Naive thymus-derived CD8-positive, alpha-beta T cell (primary cell): ENCODE measurements around the gene SYT17. TPM values are rescaled to one million over a fixed set of nuclear protein-coding genes. Genes with fewer than 3 reads are reported as not detected.

Source experiments
- ATAC-seq, 2 donors: fragments of 150-1000 bp; cut with Tn5 transposase in 1 of 2; sonication (Bioruptor Pico), chemical (Tn5 transposase) in 1 of 2; 1 replicate in 1 of 2; 2 replicates in 1 of 2; pipeline ENCODE4 v1.10.0; 2021; ENCODE audit warnings: mild to moderate bottlenecking in 2 of 2, moderate library complexity in 2 of 2
- POLR2A ChIA-PET: fragments of 350-600 bp; sonication (Branson Sonifier 250); formaldehyde crosslinking; loops from one replicate; lab custom pipeline; 2021; ENCODE audit warnings: antibody characterized with exemption; lab: Charles Lee
- DNase-seq, 10 donors: peaks; one replicate each; pipeline versions ENCODE4 v3.0.0 to v3.0.0-alpha.2; 2020 to 2022
- H3K27ac Mint-ChIP-seq, 10 donors: one replicate each; pipeline ENCODE4 v1.8.0; 2020 to 2022; ENCODE audit warnings: mild to moderate bottlenecking in 10 of 10, mixed read lengths in 10 of 10, moderate library complexity in 4 of 10, inconsistent platforms in 1 of 10
- H3K27me3 Mint-ChIP-seq, 5 donors: one replicate each; pipeline ENCODE4 v1.8.0; 2021 to 2022; ENCODE audit warnings: mixed read lengths in 5 of 5
- H3K36me3 Mint-ChIP-seq, 3 donors: one replicate each; pipeline ENCODE4 v1.8.0; 2020 to 2022; ENCODE audit warnings: mixed read lengths in 3 of 3, mild to moderate bottlenecking in 2 of 3, inconsistent platforms in 1 of 3
- H3K4me1 Mint-ChIP-seq, 4 donors: one replicate each; pipeline ENCODE4 v1.8.0; 2021 to 2022; ENCODE audit warnings: mixed read lengths in 4 of 4
- H3K4me3 Mint-ChIP-seq, 10 donors: one replicate each; pipeline ENCODE4 v1.8.0; 2020 to 2022; ENCODE audit warnings: mild to moderate bottlenecking in 10 of 10, mixed read lengths in 10 of 10, moderate library complexity in 6 of 10, inconsistent platforms in 1 of 10
- H3K9me3 Mint-ChIP-seq, 9 donors: one replicate each; pipeline ENCODE4 v1.8.0; 2020 to 2022; ENCODE audit warnings: mixed read lengths in 9 of 9, mild to moderate bottlenecking in 3 of 9, inconsistent platforms in 1 of 9, moderate library complexity in 1 of 9
- polyA plus RNA-seq, 3 donors: library from polyadenylated mRNA; unstranded; fragments of 300-500 nt; fragmentation: Illumina TruSeq; gene quantifications; one replicate each; pipeline ENCODE4 v1.2.3, GENCODE V29; 2021
- total RNA-seq, 8 experiments: library from RNA in 2 of 8; stranded (reverse) in 2 of 8; gene quantifications; one replicate each; pipeline ENCODE4 v1.2.3 and lab custom pipeline; 2021 to 2026

Gene SYT17
- total and polyA plus RNA-seq, 5 experiments from 2014 or later: 0.52 to 0.62 TPM; not detected in 3

- ATAC-seq (no peak), DNase-seq (no peak)
- H3K36me3 Mint-ChIP-seq: peaks cover 0 to 10% (median 0%) of the 10 kb centered on the region in 3 donors
- H3K4me1 Mint-ChIP-seq: no peaks in the 10 kb centered on the region
- H3K9me3 Mint-ChIP-seq: peaks cover 7 to 42% (median 15%) of the 10 kb centered on the region in 9 donors
- no peak overlapping the region for H3K27ac Mint-ChIP-seq
- H3K4me3 Mint-ChIP-seq: no peak overlapping the region
- POLR2A ChIA-PET: no interaction called here
- H3K27me3 Mint-ChIP-seq: peaks cover 0 to 4% (median 2%) of the 10 kb centered on the region in 5 donors
Measured at GRCh38 chr16:19265380-19265930, 97.4 kb downstream of the SYT17 start.

- no peak overlapping the region for H3K27ac Mint-ChIP-seq
- H3K27me3 Mint-ChIP-seq: peaks cover 0 to 6% (median 2%) of the 10 kb centered on the region in 5 donors
- no peaks in the 10 kb centered on the region for H3K4me1 Mint-ChIP-seq
- H3K4me3 Mint-ChIP-seq: no peak overlapping the region
- DNase-seq (no peak), ATAC-seq (no peak)
- peaks cover 0 to 10% (median 0%) of the 10 kb centered on the region in 3 donors for H3K36me3 Mint-ChIP-seq
- POLR2A ChIA-PET: no interaction called here
- peaks cover 7 to 42% (median 15%) of the 10 kb centered on the region in 9 donors for H3K9me3 Mint-ChIP-seq
Measured at GRCh38 chr16:19266774-19267173, 98.7 kb downstream of the SYT17 start.

- peaks cover 1 to 11% (median 6%) of the 10 kb centered on the region in 5 donors for H3K27me3 Mint-ChIP-seq
- no peak overlapping the region for H3K27ac Mint-ChIP-seq
- ATAC-seq (no peak), DNase-seq (no peak)
- no peaks in the 10 kb centered on the region for H3K4me1 Mint-ChIP-seq
- peaks cover 0 to 10% (median 0%) of the 10 kb centered on the region in 3 donors for H3K36me3 Mint-ChIP-seq
- peaks cover 7 to 32% (median 13%) of the 10 kb centered on the region in 9 donors for H3K9me3 Mint-ChIP-seq
- no peak overlapping the region for H3K4me3 Mint-ChIP-seq
- POLR2A ChIA-PET: no interaction called here
Measured at GRCh38 chr16:19269098-19269497, 101.1 kb downstream of the SYT17 start.

GRCh38 chr16:19274165-19274797 lies 106.2 kb downstream of the SYT17 start:
- H3K4me1 Mint-ChIP-seq: no peaks in the 10 kb centered on the region
- DNase-seq (no peak), ATAC-seq (no peak)
- H3K27ac Mint-ChIP-seq: no peak overlapping the region
- H3K27me3 Mint-ChIP-seq: peaks cover 2 to 11% (median 6%) of the 10 kb centered on the region in 5 donors
- no peaks in the 10 kb centered on the region for H3K36me3 Mint-ChIP-seq
- H3K9me3 Mint-ChIP-seq: peaks cover 0 to 11% (median 0%) of the 10 kb centered on the region in 9 donors
- POLR2A ChIA-PET: no interaction called here
- no peak overlapping the region for H3K4me3 Mint-ChIP-seq

- Mint-ChIP-seq H3K4me1 (no peaks in the 10 kb centered on the region), H3K4me3 (no peak overlapping the region), H3K27me3 (peaks cover 0 to 19% (median 9%) of the 10 kb centered on the region in 5 donors), H3K36me3 (no peaks in the 10 kb centered on the region), H3K9me3 (peaks cover 0 to 9% (median 0%) of the 10 kb centered on the region in 9 donors), H3K27ac (no peak overlapping the region)
- POLR2A ChIA-PET: no interaction called here
- DNase-seq: no peak
- no peak for ATAC-seq
Measured at GRCh38 chr16:19278403-19278802, 110.4 kb downstream of the SYT17 start.

GRCh38 chr16:19281246-19281645 lies 113.2 kb downstream of the SYT17 start:
- Mint-ChIP-seq H3K4me1 (no peaks in the 10 kb centered on the region), H3K36me3 (no peaks in the 10 kb centered on the region), H3K9me3 (peaks cover 0 to 9% (median 0%) of the 10 kb centered on the region in 9 donors), H3K27ac (no peak overlapping the region), H3K4me3 (no peak overlapping the region), H3K27me3 (peaks cover 0 to 25% (median 11%) of the 10 kb centered on the region in 5 donors)
- POLR2A ChIA-PET: no interaction called here
- DNase-seq: no peak
- ATAC-seq: no peak

GRCh38 chr16:19282101-19282500 lies 114.1 kb downstream of the SYT17 start:
- Mint-ChIP-seq H3K4me1 (no peaks in the 10 kb centered on the region), H3K27me3 (peaks cover 0 to 27% (median 11%) of the 10 kb centered on the region in 5 donors), H3K4me3 (no peak overlapping the region), H3K9me3 (peaks cover 0 to 9% (median 0%) of the 10 kb centered on the region in 9 donors), H3K36me3 (no peaks in the 10 kb centered on the region), H3K27ac (no peak overlapping the region)
- POLR2A ChIA-PET: no interaction called here
- ATAC-seq (no peak), DNase-seq (no peak)

GRCh38 chr16:19283637-19284036 lies 115.6 kb downstream of the SYT17 start:
- H3K27me3 Mint-ChIP-seq: peaks cover 0 to 42% (median 11%) of the 10 kb centered on the region in 5 donors
- no peaks in the 10 kb centered on the region for H3K4me1 Mint-ChIP-seq
- no peaks in the 10 kb centered on the region for H3K36me3 Mint-ChIP-seq
- no peak for DNase-seq
- POLR2A ChIA-PET: no interaction called here
- H3K27ac Mint-ChIP-seq: no peak overlapping the region
- no peak overlapping the region for H3K4me3 Mint-ChIP-seq
- peaks cover 0 to 4% (median 0%) of the 10 kb centered on the region in 9 donors for H3K9me3 Mint-ChIP-seq
- no peak for ATAC-seq

- no peak overlapping the region for H3K4me3 Mint-ChIP-seq
- POLR2A ChIA-PET: no interaction called here
Measured at GRCh38 chr16:19284207-19284606, 116.2 kb downstream of the SYT17 start.

GRCh38 chr16:19285431-19285830 lies 117.4 kb downstream of the SYT17 start, which contains the start of gene CLEC19A:
Gene CLEC19A, plus strand, starts transcription at chr16:19285731. Its CDS starts 121 bp downstream, at chr16:19285852.
- no peak within 1 kb of the TSS for H3K27ac Mint-ChIP-seq

More at GRCh38 chr16:19284207-19284606, 116.2 kb downstream of the SYT17 start:
- ATAC-seq (no peak), DNase-seq (no peak)
- no peaks in the 10 kb centered on the region for H3K36me3 Mint-ChIP-seq
- H3K9me3 Mint-ChIP-seq: no peaks in the 10 kb centered on the region
- no peak overlapping the region for H3K27ac Mint-ChIP-seq
- peaks cover 0 to 45% (median 14%) of the 10 kb centered on the region in 5 donors for H3K27me3 Mint-ChIP-seq
- H3K4me1 Mint-ChIP-seq: no peaks in the 10 kb centered on the region

GRCh38 chr16:19286827-19287226 lies 118.8 kb downstream of the SYT17 start:
- Mint-ChIP-seq H3K9me3 (no peaks in the 10 kb centered on the region), H3K4me1 (no peaks in the 10 kb centered on the region), H3K4me3 (no peak overlapping the region), H3K27ac (no peak overlapping the region), H3K36me3 (no peaks in the 10 kb centered on the region), H3K27me3 (peaks cover 3 to 44% (median 21%) of the 10 kb centered on the region in 5 donors)
- DNase-seq (no peak), ATAC-seq (no peak)
- POLR2A ChIA-PET: no interaction called here

More at GRCh38 chr16:19285431-19285830, 117.4 kb downstream of the SYT17 start, which contains the start of gene CLEC19A:
- peaks cover 2 to 47% (median 18%) of the 10 kb centered on the region in 5 donors for H3K27me3 Mint-ChIP-seq
- no peak within 1 kb of the TSS for H3K4me3 Mint-ChIP-seq
- DNase-seq (no peak), ATAC-seq (no peak)
- H3K36me3 Mint-ChIP-seq: no peaks in the 10 kb centered on the region
- H3K4me1 Mint-ChIP-seq: no peaks in the 10 kb centered on the region
- no peaks in the 10 kb centered on the region for H3K9me3 Mint-ChIP-seq
- POLR2A ChIA-PET: no interaction called here

GRCh38 chr16:19287241-19287640 lies 119.2 kb downstream of the SYT17 start:
- POLR2A ChIA-PET: no interaction called here
- Mint-ChIP-seq H3K4me3 (no peak overlapping the region), H3K4me1 (no peaks in the 10 kb centered on the region), H3K36me3 (no peaks in the 10 kb centered on the region), H3K27me3 (peaks cover 3 to 44% (median 20%) of the 10 kb centered on the region in 5 donors), H3K9me3 (no peaks in the 10 kb centered on the region), H3K27ac (no peak overlapping the region)
- DNase-seq (no peak), ATAC-seq (no peak)
